Suprapubic skin (tissue), 4 donors: ENCODE measurements around the gene FUNDC2.
A peak's percentile ranks its signal among the peaks of the same experiment; 100 is the strongest.

ENCODE experiments used
- POLR2A ChIP-seq, 2 donors: fragments of 450-650 bp; IDR thresholded peaks; one replicate each; pipeline ENCODE4 v1.6.1; 2017; ENCODE audit warnings: antibody characterized with exemption in 2 of 2, mild to moderate bottlenecking in 2 of 2, moderate library complexity in 2 of 2
- POLR2AphosphoS5 ChIP-seq, 3 donors: sonication (generic); formaldehyde crosslinking; IDR thresholded peaks; one replicate each; pipeline ENCODE4 v1.6.1; 2017; ENCODE audit warnings: antibody characterized with exemption in 3 of 3
- TF ChIP-seq, protein P1 (sequence below), 2 donors: fragments of 200-600 bp in 1 of 2; fragments of 450-650 bp in 1 of 2; sonication (generic) in 1 of 2; IDR thresholded peaks; one replicate each; pipeline ENCODE4 v1.5.1; 2016 to 2019; ENCODE audit warnings: antibody characterized with exemption in 2 of 2, mild to moderate bottlenecking in 1 of 2, moderate library complexity in 1 of 2

DNA sequence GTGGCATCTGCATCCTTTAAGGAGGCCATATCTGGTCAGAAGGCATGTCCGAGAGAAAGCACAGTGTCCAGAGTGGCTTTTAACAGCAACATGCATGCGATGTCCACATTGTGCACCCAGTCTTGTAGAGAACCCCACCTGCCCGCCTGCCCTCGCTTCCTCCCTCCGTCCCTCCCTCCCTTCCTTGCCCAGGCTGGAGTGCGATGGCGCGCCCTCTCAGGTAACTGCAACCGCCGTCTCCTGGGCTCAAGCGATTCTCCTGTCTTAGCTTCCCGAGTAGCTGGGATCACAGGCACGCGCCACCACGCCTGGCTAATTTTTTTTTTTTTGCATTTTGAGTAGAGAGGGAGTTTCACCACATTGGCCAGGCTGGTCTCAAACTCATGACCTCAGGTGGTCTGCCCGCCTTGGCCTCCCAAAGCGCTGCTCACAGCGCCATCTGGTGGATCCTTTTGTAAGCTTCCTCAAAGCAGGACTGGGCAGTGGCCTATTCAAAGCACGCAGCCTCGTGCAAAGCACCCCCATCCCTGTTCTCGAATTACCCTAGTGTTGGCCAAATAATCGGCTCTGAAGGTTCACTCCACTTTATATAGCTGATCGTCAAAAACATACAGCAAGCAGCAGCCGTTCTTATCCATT lies 59.7 kb downstream of the FUNDC2 start:
- TF ChIP-seq, protein P1, sequence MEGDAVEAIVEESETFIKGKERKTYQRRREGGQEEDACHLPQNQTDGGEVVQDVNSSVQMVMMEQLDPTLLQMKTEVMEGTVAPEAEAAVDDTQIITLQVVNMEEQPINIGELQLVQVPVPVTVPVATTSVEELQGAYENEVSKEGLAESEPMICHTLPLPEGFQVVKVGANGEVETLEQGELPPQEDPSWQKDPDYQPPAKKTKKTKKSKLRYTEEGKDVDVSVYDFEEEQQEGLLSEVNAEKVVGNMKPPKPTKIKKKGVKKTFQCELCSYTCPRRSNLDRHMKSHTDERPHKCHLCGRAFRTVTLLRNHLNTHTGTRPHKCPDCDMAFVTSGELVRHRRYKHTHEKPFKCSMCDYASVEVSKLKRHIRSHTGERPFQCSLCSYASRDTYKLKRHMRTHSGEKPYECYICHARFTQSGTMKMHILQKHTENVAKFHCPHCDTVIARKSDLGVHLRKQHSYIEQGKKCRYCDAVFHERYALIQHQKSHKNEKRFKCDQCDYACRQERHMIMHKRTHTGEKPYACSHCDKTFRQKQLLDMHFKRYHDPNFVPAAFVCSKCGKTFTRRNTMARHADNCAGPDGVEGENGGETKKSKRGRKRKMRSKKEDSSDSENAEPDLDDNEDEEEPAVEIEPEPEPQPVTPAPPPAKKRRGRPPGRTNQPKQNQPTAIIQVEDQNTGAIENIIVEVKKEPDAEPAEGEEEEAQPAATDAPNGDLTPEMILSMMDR (IDR thresholded peaks at IDR 0.05) = peak in 1 of 2 donors; percentile 20
- TF ChIP-seq POLR2A (IDR thresholded peaks at IDR 0.05) (no peak), POLR2AphosphoS5 (IDR thresholded peaks at IDR 0.05) (no peak)
